A673 (cell line): ENCODE data around the gene GRIK4. TPM values are rescaled to one million over a fixed set of nuclear protein-coding genes. Genes with fewer than 3 reads are reported as not detected.

Source experiments
- BruUV-seq: library from RNA; stranded (reverse); fragments of 400-500 nt; replicated peaks from 2 replicates; lab custom pipeline; 2021; lab: Mats Ljungman, UMichigan
- CTCF ChIA-PET: fragments of 300-600 bp; sonication (Branson Sonifier 250); formaldehyde crosslinking; loops from one replicate; lab custom pipeline; 2022; ENCODE audit warnings: antibody characterized with exemption; lab: Charles Lee
- POLR2A ChIA-PET: fragments of 300-600 bp; sonication (Branson Sonifier 250); formaldehyde crosslinking; loops from one replicate; lab custom pipeline; 2022; ENCODE audit warnings: antibody characterized with exemption; ENCODE audit not compliant: low non-redundant PET; lab: Charles Lee
- DNase-seq: peaks from one replicate; pipeline ENCODE4 v3.0.0-alpha.2; 2015; ENCODE audit warnings: low spot score
- H3K27ac ChIP-seq: fragments of 200-600 bp; sonication (generic); 2 replicates; pipeline ENCODE4 v1.5.1; 2016; ENCODE audit warnings: mixed run types, low read depth, mild to moderate bottlenecking, mixed read lengths, antibody characterized with exemption, low read length; ENCODE audit not compliant: poor library complexity, severe bottlenecking
- H3K27me3 ChIP-seq: fragments of 200-600 bp; sonication (generic); replicated peaks from 2 replicates; pipeline ENCODE4 v1.6.1; 2017; ENCODE audit warnings: mixed run types, low read depth, mild to moderate bottlenecking, mixed read lengths, antibody characterized with exemption, low read length; ENCODE audit not compliant: insufficient read depth, poor library complexity
- H3K36me3 ChIP-seq: fragments of 200-600 bp; sonication (generic); 2 replicates; pipeline ENCODE4 v1.6.1; 2016; ENCODE audit warnings: mixed run types, mild to moderate bottlenecking, mixed read lengths, antibody characterized with exemption, low read length; ENCODE audit not compliant: insufficient read depth, poor library complexity, severe bottlenecking
- H3K4me1 ChIP-seq: fragments of 200-600 bp; sonication (generic); 2 replicates; pipeline ENCODE4 v1.6.1; 2017; ENCODE audit warnings: mixed run types, mild to moderate bottlenecking, mixed read lengths, antibody characterized with exemption, low read length; ENCODE audit not compliant: insufficient read depth, poor library complexity, severe bottlenecking
- H3K4me3 ChIP-seq: fragments of 200-600 bp; sonication (generic); 2 replicates; pipeline ENCODE4 v1.5.1; 2016; ENCODE audit warnings: low read depth, mixed run types, mild to moderate bottlenecking, mixed read lengths, low read length; ENCODE audit not compliant: poor library complexity, severe bottlenecking
- H3K9me3 ChIP-seq: fragments of 200-600 bp; sonication (generic); 2 replicates; pipeline ENCODE4 v1.6.1; 2016; ENCODE audit warnings: mixed run types, low read depth, mild to moderate bottlenecking, mixed read lengths, antibody characterized with exemption, low read length; ENCODE audit not compliant: poor library complexity, severe bottlenecking
- CTCF ChIP-seq: fragments of 300-800, 200-600 bp; sonication (generic); conservative IDR thresholded peaks from 2 replicates; pipeline ENCODE4 v1.5.1; 2017; ENCODE audit warnings: low read depth, mild to moderate bottlenecking, antibody characterized with exemption, low read length, moderate library complexity, mixed read lengths
- EZH2 ChIP-seq: fragments of 200-600 bp; sonication (generic); IDR thresholded peaks from 2 replicates; pipeline ENCODE4 v1.6.1; 2017; ENCODE audit warnings: borderline replicate concordance, low read depth, mild to moderate bottlenecking, mixed read lengths, antibody characterized with exemption, low read length; ENCODE audit not compliant: poor library complexity, severe bottlenecking
- intact Hi-C: fragments of 100-400 bp; cut with micrococcal nuclease; formaldehyde crosslinking; loops from one replicate; pipeline ENCODE4 v1.10.0; 2022; ENCODE audit not compliant: unreplicated experiment
- total RNA-seq: library from RNA; stranded (reverse); gene quantifications from 2 replicates; pipeline ENCODE4 v1.2.3, GENCODE V29; 2021

The GRIK4 gene
- total RNA-seq, 1 experiment from 2014 or later = not detected

- no peak for DNase-seq
- Histone ChIP-seq H3K27me3 (peaks cover 22% of the 10 kb centered on the region), H3K4me1 (no peaks in the 10 kb centered on the region), H3K9me3 (no peaks in the 10 kb centered on the region), H3K27ac (no peak overlapping the region), H3K36me3 (no peaks in the 10 kb centered on the region), H3K4me3 (no peak overlapping the region)
- POLR2A ChIA-PET = no interaction called here
- intact Hi-C loops = no loop called here
- BruUV-seq = no TSS peak
- TF ChIP-seq CTCF (no peak), EZH2 (no peak)
- CTCF ChIA-PET = no interaction called here
Measured at GRCh38 chr11:120964857-120965256, 453.3 kb downstream of the GRIK4 start.

GRCh38 chr11:120966840-120967239 lies 455.3 kb downstream of the GRIK4 start:
- Histone ChIP-seq H3K9me3 (no peaks in the 10 kb centered on the region), H3K4me3 (no peak overlapping the region), H3K27ac (no peak overlapping the region), H3K27me3 (peaks cover 31% of the 10 kb centered on the region), H3K4me1 (no peaks in the 10 kb centered on the region), H3K36me3 (no peaks in the 10 kb centered on the region)
- BruUV-seq = no TSS peak
- no peak for DNase-seq
- TF ChIP-seq EZH2 (no peak), CTCF (no peak)
- POLR2A ChIA-PET = no interaction called here
- intact Hi-C loops = no loop called here
- CTCF ChIA-PET = no interaction called here

GRCh38 chr11:120969993-120970392 lies 458.4 kb downstream of the GRIK4 start:
- BruUV-seq = no TSS peak
- no peak overlapping the region for H3K27ac ChIP-seq
- no peaks in the 10 kb centered on the region for H3K36me3 ChIP-seq
- no peaks in the 10 kb centered on the region for H3K4me1 ChIP-seq
- DNase-seq = no peak
- intact Hi-C loops = no loop called here
- ChIA-PET POLR2A (no interaction called here), CTCF (no interaction called here)
- TF ChIP-seq EZH2 (no peak), CTCF (no peak)
- no peaks in the 10 kb centered on the region for H3K9me3 ChIP-seq
- no peak overlapping the region for H3K4me3 ChIP-seq
- peaks cover 43% of the 10 kb centered on the region for H3K27me3 ChIP-seq
